RWPE1 (cell line): ENCODE data around the gene CHAC2.
"Not testable (repeated sequence)": the region's sequence is repeated elsewhere in the genome, so short reads cannot be mapped to it uniquely, and the experiment has no call there.

Experiments used
- CTCF ChIA-PET: fragments of 350-600 bp; sonication (Branson Sonifier 250); formaldehyde crosslinking; extraction: SDS; loops from one replicate; lab custom pipeline; 2021; lab: Yijun Ruan, JAX
- POLR2A ChIA-PET: fragments of 400-600 bp; formaldehyde crosslinking; extraction: SDS; loops from one replicate; lab custom pipeline; 2020; ENCODE audit warnings: antibody characterized with exemption; ENCODE audit not compliant: low non-redundant PET; lab: Yijun Ruan, JAX
- DNase-seq: peaks from one replicate; pipeline ENCODE4 v3.0.0; 2012; ENCODE audit warnings: low spot score
- H3K27ac ChIP-seq: fragments of 450-650 bp; 2 replicates; pipeline ENCODE4 v1.5.1; 2017
- TF ChIP-seq, protein P1 (sequence below): fragments of 450-650 bp; conservative IDR thresholded peaks from 2 replicates; pipeline ENCODE4 v1.5.1; 2017; ENCODE audit warnings: low read depth, mild to moderate bottlenecking

Gene CHAC2

DNA sequence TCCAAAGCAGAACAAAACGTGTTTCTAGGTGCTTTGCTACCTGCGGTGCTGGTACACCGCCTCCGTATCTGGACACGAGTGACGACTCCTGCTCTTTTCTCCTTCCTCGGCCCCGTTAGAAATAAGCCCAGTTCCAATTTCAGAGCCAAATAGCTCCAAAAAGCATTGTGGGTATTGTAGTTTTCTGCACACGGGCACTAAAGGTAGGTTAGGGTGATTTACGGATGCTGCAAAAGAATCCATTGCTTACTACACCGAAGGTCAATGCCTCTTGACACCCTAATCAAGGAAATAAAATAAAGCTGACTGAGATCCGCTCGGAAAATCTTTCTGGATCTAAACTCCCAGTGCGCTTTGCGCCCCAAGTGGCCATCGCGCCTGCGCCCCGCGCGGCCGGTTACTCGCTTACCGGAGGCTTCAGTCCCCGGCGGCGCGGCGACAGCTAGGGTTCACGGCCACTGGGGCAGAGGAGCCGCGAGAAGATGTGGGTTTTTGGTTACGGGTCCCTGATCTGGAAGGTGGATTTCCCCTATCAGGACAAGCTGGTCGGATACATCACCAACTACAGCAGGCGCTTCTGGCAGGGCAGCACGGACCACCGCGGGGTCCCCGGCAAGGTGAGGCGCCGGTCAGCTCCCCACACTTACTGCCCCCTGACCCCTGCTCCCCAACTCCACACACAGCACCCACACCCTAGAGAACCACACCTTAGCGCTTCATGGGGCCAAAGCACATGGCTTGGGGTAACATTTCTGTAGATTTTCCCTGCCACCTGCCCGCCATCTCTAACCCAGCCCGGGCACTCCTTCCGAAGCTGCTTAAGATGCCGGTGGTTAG lies at the start of gene CHAC2:
CHAC2 (plus strand) TSS at position 400 of the 837 bp plus-strand sequence; CDS start at position 483, 83 bp downstream.
- POLR2A ChIA-PET: no interaction called here
- H3K27ac ChIP-seq: peak within 1 kb of the TSS; percentile 89
- CTCF ChIA-PET: interaction anchor here (0.5 to 0.6 kb wide), 3 partner anchors 49 to 1140 kb away, joined by 3 to 5 read pairs (median 4); no protein-coding TSS in a partner anchor
- DNase-seq: peak; percentile 74
- TF ChIP-seq, protein P1, sequence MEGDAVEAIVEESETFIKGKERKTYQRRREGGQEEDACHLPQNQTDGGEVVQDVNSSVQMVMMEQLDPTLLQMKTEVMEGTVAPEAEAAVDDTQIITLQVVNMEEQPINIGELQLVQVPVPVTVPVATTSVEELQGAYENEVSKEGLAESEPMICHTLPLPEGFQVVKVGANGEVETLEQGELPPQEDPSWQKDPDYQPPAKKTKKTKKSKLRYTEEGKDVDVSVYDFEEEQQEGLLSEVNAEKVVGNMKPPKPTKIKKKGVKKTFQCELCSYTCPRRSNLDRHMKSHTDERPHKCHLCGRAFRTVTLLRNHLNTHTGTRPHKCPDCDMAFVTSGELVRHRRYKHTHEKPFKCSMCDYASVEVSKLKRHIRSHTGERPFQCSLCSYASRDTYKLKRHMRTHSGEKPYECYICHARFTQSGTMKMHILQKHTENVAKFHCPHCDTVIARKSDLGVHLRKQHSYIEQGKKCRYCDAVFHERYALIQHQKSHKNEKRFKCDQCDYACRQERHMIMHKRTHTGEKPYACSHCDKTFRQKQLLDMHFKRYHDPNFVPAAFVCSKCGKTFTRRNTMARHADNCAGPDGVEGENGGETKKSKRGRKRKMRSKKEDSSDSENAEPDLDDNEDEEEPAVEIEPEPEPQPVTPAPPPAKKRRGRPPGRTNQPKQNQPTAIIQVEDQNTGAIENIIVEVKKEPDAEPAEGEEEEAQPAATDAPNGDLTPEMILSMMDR: 0 out of 2 replicates have a peak, but pooled peaks have one; percentile 8

DNA sequence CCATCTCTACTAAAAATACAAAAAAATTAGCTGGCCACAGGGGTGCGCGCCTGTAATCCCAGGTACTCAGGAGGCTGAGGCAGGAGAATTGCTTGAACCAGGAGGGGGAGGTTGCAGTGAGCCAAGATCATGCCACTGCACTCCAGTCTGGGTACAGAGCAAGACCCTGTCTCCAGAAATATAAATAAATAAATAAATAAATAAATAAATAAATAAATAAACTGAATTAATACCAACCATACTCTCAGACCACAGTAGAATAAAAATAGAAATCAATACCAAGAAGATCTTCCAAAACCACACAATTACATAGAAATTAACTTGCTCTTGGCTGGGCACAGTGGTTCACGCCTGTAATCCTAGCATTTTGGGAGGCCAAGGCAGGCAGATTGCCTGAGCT lies 46.7 kb upstream of the CHAC2 start:
- POLR2A ChIA-PET, H3K27ac ChIP-seq, DNase-seq, CTCF ChIA-PET: not testable (repeated sequence)

DNA sequence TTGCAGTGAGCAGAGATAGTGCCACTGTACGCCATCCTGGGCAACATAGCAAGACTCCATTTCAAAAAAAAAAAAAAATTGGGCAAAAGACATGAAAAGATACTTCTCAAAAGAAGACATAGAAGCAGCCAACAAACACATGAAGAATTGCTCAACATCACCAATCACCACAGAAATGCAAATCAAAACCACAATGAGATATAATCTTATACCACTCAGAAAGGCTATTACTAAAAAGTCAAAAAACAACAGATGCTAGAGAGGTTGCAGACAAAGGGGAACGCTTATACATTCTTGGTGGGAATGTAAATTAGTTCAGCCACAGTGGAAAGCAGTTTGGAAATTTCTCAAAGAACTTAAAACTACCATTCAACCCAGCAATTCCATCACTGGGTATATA lies 43.1 kb upstream of the CHAC2 start:
- CTCF ChIA-PET: no interaction called here

DNA sequence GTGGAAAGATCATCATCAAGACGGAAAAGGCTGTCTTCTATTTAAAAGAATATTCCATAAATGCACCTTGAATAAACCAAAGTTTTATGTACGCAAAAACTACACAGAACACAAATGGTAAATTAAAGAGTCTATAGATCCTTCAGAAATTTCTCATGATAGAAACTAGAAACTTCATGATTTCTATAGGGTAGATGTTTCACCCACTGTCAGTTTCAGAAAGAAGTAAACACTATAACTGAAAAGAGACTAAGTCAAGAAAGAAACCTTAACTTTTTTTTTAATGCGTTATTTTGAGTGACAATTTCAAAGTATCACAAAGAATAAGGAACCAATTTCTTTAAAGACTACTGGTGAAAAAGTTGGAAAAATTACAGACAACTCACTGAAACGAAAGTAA lies 41.9 kb upstream of the CHAC2 start:
- no peak for DNase-seq

More for the DNA sequence above, 43.1 kb upstream of the CHAC2 start:
- no peak for DNase-seq
- TF ChIP-seq, protein P1: no peak
- H3K27ac ChIP-seq: no peak overlapping the region
- POLR2A ChIA-PET: no interaction called here

DNA sequence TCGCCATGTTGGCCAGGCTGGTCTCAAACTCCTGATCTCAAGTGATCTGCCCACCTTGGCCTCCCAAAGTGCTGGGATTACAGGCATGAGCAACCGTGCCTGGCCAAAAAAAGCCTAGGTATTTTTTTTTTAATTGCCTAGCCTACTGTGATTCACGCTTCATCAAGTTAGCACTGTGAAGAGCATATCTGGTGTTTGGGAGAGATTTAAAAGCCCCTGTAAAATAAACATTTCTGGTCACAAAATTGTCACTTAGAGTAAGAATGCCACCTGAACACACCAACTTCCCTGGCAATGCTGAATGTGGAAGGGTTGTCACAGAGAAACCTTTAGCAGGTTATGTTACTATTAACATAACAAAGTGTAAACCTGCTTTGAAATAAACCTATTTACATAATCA lies 39.7 kb upstream of the CHAC2 start:
- no peak overlapping the region for H3K27ac ChIP-seq
- CTCF ChIA-PET: no interaction called here
- TF ChIP-seq, protein P1: no peak
- no peak for DNase-seq
- POLR2A ChIA-PET: no interaction called here

More for the DNA sequence above, 41.9 kb upstream of the CHAC2 start:
- ChIA-PET POLR2A (interaction anchor here (0.6 to 0.7 kb wide), 2 partner anchors 51 to 979 kb away, joined by 3 to 4 read pairs; no protein-coding TSS in a partner anchor), CTCF (no interaction called here)
- TF ChIP-seq, protein P1: no peak
- no peak overlapping the region for H3K27ac ChIP-seq

DNA sequence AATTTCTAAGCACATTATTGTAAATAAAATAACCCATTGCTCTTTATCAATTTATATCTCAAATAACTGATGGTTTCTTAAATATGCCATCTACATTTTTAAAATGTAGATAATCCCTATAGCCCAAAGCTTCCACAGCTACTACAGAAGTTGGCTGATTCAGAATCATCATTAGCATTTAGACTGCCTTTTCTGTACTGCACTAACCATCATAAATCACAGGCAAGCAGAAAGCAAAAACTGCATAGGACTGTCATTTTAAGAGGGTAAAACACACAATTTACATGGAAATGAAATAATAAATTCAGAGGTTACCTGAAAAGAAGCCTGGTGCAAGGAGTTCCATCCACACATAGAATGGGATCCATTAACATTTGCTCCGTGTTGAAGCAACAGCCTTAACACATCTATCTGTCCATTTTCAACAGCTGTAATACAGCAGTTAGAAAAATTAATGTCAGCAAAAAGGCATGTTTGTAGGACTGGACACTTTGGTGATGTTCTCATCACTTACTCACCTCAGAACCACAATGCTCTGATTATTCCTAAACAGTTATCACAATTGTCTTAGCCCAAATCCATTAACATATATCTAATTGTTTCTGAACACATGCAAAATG lies 38.4 kb upstream of the CHAC2 start:
- TF ChIP-seq, protein P1: no peak
- ChIA-PET CTCF (no interaction called here), POLR2A (no interaction called here)
- no peak overlapping the region for H3K27ac ChIP-seq
- DNase-seq: no peak
